K562 (cell line): ENCODE results near the gene N4BP2. TPM values are rescaled to one million over a fixed set of nuclear protein-coding genes. Genes with fewer than 3 reads are reported as not detected.

ENCODE experiments used
- BHLHE40 ChIP-seq: IDR thresholded peaks from 2 replicates; pipeline ENCODE4 v1.6.1; 2011; ENCODE audit warnings: low read length, improper control_type of control experiment
- CREBBP ChIP-seq: IDR thresholded peaks from one replicate; pipeline ENCODE4 v1.6.1; 2012; ENCODE audit warnings: low read depth, mild to moderate bottlenecking, control low read depth, inconsistent platforms, low read length
- GABPB1 ChIP-seq: sonication (generic); formaldehyde crosslinking; IDR thresholded peaks from 2 replicates; pipeline ENCODE4 v1.8.0; 2022; ENCODE audit warnings: mild to moderate bottlenecking, missing genetic modification reagents
- HNRNPL ChIP-seq: fragments of 200-400 bp; formaldehyde crosslinking; IDR thresholded peaks from 2 replicates; pipeline ENCODE4 v1.6.1; 2017; ENCODE audit warnings: low read depth, mild to moderate bottlenecking, low read length
- NFIC ChIP-seq: fragments of 450-650 bp; IDR thresholded peaks from 2 replicates; pipeline ENCODE4 v1.6.1; 2017; ENCODE audit warnings: mild to moderate bottlenecking, inconsistent platforms
- PTTG1 ChIP-seq: fragments of 450-650 bp; IDR thresholded peaks from 2 replicates; pipeline ENCODE4 v1.6.1; 2016; ENCODE audit warnings: low read depth, mild to moderate bottlenecking, missing genetic modification characterization, missing compliant biosample characterization
- RFX5 ChIP-seq: IDR thresholded peaks from 2 replicates; pipeline ENCODE4 v1.6.1; 2011; ENCODE audit warnings: low read depth, mild to moderate bottlenecking, improper control_type of control experiment, low read length
- SIN3B ChIP-seq: fragments of 450-650 bp; IDR thresholded peaks from 2 replicates; pipeline ENCODE4 v1.6.1; 2017; ENCODE audit warnings: low read depth, mild to moderate bottlenecking, moderate library complexity
- TBL1XR1 ChIP-seq, 2 experiments: IDR thresholded peaks; 2 replicates each; pipeline ENCODE4 v1.6.1; 2012; ENCODE audit warnings: improper control_type of control experiment in 2 of 2, low read length in 2 of 2, mild to moderate bottlenecking in 1 of 2
- TEAD1 ChIP-seq, 2 experiments: fragments of 450-650 bp in 1 of 2; sonication (generic) in 1 of 2; formaldehyde crosslinking; IDR thresholded peaks; 2 replicates each; pipeline versions ENCODE4 v1.4.0 to v1.8.0; 2020 to 2022; ENCODE audit warnings: mild to moderate bottlenecking in 2 of 2, missing genetic modification reagents in 1 of 2
- ZFP1 ChIP-seq: fragments of 450-650 bp; formaldehyde crosslinking; IDR thresholded peaks from 2 replicates; pipeline ENCODE4 v1.4.0; 2020; ENCODE audit warnings: mild to moderate bottlenecking, mixed read lengths
- ZFP36 ChIP-seq: fragments of 150-350 bp; IDR thresholded peaks from 2 replicates; pipeline ENCODE4 v1.6.1; 2018; ENCODE audit warnings: low read length, low read depth; ENCODE audit not compliant: partially characterized antibody
- ZNF76 ChIP-seq: fragments of 250-450 bp; sonication (Bioruptor Pico); IDR thresholded peaks from 2 replicates; pipeline ENCODE4 v1.4.0; 2020; ENCODE audit warnings: mild to moderate bottlenecking, moderate library complexity, borderline replicate concordance
- ZNF785 ChIP-seq: fragments of 250-450 bp; sonication (Bioruptor Pico); IDR thresholded peaks from 2 replicates; pipeline ENCODE4 v1.4.0; 2020; ENCODE audit warnings: mild to moderate bottlenecking
- polyA plus RNA-seq, 8 experiments: library from polyadenylated mRNA; depleted of rRNA in 4 of 8; stranded (reverse) in 5 of 8; unstranded in 3 of 8; fragments of >200 nt; fragmentation: Nextera tagmentation in 2 of 8; fragmentation: Illumina TruSeq in 1 of 8; extraction: Ambion mirVana in 2 of 8; extraction: Trizol in 1 of 8; gene quantifications; 2 replicates each; pipeline versions ENCODE4 v1.2.1 to v1.2.3, GENCODE V29; 2011 to 2014; ENCODE audit warnings: inconsistent platforms in 1 of 8, missing spikeins in 1 of 8
- total RNA-seq, 7 experiments: library from RNA; depleted of rRNA in 6 of 7; stranded (reverse); fragments of >200 nt in 6 of 7; fragmentation: Illumina TruSeq in 2 of 7; extraction: Trizol in 2 of 7; gene quantifications; 2 replicates each; pipeline versions ENCODE4 v1.2.1 to v1.2.3, GENCODE V29; 2011 to 2021; ENCODE audit warnings: low replicate concordance in 1 of 7
- TF ChIP-seq, protein P1 (sequence below): fragments of 250-450 bp; sonication (Bioruptor Pico); IDR thresholded peaks from 2 replicates; pipeline ENCODE4 v1.4.0; 2020; ENCODE audit warnings: mild to moderate bottlenecking, moderate library complexity
- TF ChIP-seq, protein P2 (sequence below): IDR thresholded peaks from 2 replicates; pipeline ENCODE4 v1.6.1; 2011; ENCODE audit not compliant: insufficient read length; ENCODE audit errors: extremely low read depth
- TF ChIP-seq, protein P3 (sequence below), 2 experiments: IDR thresholded peaks in 1 of 2; conservative IDR thresholded peaks in 1 of 2; 2 replicates each; pipeline ENCODE4 v1.6.1; 2016; ENCODE audit warnings: low read depth in 2 of 2, mild to moderate bottlenecking in 1 of 2, missing compliant biosample characterization in 1 of 2, missing genetic modification characterization in 1 of 2, moderate library complexity in 1 of 2
- TF ChIP-seq, protein P4 (sequence below): IDR thresholded peaks from 2 replicates; pipeline ENCODE4 v1.6.1; 2012; ENCODE audit warnings: low read depth, low read length, improper control_type of control experiment, borderline replicate concordance

The N4BP2 gene
- total and polyA plus RNA-seq, 9 of the 15 experiments (the other 6 are each of a cell fraction or from before 2014, with no cell fraction given) = 2.7 to 12.6 (median 7.6) TPM

DNA sequence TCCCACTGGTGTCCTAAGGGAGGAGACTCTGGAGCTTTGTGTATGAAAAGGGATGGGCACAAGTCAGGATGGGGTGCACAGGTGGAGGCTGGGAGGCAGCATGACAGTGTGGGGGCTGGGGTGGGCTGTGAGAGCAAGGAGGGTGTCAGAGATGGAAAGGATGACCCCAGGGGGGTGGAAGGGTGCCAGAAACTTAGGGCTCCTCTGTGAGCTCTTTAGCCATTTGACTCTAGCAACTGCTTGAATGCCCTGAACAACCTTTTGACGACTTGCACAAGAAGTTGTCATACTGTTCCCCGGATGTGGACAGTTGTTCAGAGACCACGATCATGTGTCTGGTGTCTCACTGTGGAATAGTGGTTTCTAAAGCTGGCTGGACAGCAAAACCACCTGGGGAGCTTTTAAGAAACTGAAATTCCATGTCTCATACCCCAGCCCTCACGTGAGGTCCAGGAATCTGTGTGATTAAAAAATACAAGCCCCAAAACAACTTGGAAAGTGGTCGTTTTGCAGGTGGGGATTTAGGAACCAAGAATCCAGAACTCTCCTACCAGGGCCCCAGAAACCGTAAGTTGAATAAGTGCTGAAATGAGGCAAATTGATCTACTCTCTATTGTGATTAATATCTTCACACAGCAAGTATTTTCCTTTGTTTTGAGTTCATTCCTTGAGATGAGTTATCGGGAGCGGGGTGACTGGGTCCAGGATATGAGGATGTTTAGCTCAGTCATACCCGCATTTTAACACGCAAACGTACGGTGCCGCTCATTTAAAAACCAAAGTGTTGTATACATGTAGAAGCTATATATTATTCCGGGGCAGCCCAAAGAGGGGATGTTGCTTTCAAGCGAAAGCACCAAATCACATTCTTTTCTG, 143.6 kb downstream of the N4BP2 start (continued):
- TF ChIP-seq, protein P1, sequence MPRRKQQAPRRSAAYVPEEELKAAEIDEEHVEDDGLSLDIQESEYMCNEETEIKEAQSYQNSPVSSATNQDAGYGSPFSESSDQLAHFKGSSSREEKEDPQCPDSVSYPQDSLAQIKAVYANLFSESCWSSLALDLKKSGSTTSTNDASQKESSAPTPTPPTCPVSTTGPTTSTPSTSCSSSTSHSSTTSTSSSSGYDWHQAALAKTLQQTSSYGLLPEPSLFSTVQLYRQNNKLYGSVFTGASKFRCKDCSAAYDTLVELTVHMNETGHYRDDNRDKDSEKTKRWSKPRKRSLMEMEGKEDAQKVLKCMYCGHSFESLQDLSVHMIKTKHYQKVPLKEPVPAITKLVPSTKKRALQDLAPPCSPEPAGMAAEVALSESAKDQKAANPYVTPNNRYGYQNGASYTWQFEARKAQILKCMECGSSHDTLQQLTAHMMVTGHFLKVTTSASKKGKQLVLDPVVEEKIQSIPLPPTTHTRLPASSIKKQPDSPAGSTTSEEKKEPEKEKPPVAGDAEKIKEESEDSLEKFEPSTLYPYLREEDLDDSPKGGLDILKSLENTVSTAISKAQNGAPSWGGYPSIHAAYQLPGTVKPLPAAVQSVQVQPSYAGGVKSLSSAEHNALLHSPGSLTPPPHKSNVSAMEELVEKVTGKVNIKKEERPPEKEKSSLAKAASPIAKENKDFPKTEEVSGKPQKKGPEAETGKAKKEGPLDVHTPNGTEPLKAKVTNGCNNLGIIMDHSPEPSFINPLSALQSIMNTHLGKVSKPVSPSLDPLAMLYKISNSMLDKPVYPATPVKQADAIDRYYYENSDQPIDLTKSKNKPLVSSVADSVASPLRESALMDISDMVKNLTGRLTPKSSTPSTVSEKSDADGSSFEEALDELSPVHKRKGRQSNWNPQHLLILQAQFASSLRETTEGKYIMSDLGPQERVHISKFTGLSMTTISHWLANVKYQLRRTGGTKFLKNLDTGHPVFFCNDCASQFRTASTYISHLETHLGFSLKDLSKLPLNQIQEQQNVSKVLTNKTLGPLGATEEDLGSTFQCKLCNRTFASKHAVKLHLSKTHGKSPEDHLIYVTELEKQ (CRISPR knock-in tag) = no peak
- no peak for TF ChIP-seq TBL1XR1 (IDR thresholded peaks at IDR 0.05; ENCODE audit: low read length in 2 of 2)
- TF ChIP-seq ZNF785 (CRISPR knock-in tag) = 0 out of 2 replicates have a peak, but pooled peaks have one; percentile 20
- TF ChIP-seq ZFP1 (CRISPR knock-in tag) = no peak
- TF ChIP-seq TEAD1 (CRISPR knock-in tag; IDR thresholded peaks at IDR 0.05) = no peak
- no peak for TF ChIP-seq HNRNPL
- no peak for TF ChIP-seq CREBBP
- TF ChIP-seq ZFP36 = no peak
- no peak for TF ChIP-seq RFX5
- TF ChIP-seq, protein P2, sequence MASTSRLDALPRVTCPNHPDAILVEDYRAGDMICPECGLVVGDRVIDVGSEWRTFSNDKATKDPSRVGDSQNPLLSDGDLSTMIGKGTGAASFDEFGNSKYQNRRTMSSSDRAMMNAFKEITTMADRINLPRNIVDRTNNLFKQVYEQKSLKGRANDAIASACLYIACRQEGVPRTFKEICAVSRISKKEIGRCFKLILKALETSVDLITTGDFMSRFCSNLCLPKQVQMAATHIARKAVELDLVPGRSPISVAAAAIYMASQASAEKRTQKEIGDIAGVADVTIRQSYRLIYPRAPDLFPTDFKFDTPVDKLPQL = no peak
- peak; percentile 82 for TF ChIP-seq NFIC
- TF ChIP-seq SIN3B = no peak
- TF ChIP-seq, protein P3, sequence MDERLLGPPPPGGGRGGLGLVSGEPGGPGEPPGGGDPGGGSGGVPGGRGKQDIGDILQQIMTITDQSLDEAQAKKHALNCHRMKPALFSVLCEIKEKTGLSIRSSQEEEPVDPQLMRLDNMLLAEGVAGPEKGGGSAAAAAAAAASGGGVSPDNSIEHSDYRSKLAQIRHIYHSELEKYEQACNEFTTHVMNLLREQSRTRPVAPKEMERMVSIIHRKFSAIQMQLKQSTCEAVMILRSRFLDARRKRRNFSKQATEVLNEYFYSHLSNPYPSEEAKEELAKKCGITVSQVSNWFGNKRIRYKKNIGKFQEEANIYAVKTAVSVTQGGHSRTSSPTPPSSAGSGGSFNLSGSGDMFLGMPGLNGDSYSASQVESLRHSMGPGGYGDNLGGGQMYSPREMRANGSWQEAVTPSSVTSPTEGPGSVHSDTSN (CRISPR knock-in tag; IDR thresholded peaks at IDR 0.05; ENCODE audit: low read depth) = no peak
- TF ChIP-seq, protein P3 (tag; conservative IDR thresholded peaks at IDR 0.05; ENCODE audit: low read depth) = no peak
- peak; percentile 77 for TF ChIP-seq BHLHE40
- TF ChIP-seq GABPB1 (CRISPR knock-in tag) = 0 out of 2 replicates have a peak, but pooled peaks have one; percentile 24
- TF ChIP-seq ZNF76 = 0 out of 2 replicates have a peak, but pooled peaks have one; percentile 18
- TF ChIP-seq, protein P4, sequence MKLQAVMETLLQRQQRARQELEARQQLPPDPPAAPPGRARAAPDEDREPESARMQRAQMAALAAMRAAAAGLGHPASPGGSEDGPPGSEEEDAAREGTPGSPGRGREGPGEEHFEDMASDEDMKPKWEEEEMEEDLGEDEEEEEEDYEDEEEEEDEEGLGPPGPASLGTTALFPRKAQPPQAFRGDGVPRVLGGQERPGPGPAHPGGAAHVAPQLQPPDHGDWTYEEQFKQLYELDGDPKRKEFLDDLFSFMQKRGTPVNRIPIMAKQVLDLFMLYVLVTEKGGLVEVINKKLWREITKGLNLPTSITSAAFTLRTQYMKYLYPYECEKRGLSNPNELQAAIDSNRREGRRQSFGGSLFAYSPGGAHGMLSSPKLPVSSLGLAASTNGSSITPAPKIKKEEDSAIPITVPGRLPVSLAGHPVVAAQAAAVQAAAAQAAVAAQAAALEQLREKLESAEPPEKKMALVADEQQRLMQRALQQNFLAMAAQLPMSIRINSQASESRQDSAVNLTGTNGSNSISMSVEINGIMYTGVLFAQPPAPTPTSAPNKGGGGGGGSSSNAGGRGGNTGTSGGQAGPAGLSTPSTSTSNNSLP = no peak
- TF ChIP-seq PTTG1 (tag) = 0 out of 2 replicates have a peak, but pooled peaks have one; percentile 23
